SK-N-SH treated with all-trans-retinoic acid at 6 μM for 48 hours (cell line): ENCODE measurements around the gene THRB.

ENCODE experiments used
- ATAC-seq: fragments of 200-7000 bp; cut with Tn5 transposase; 3 replicates; pipeline ENCODE4 v1.9.1; 2020; ENCODE audit warnings: mild to moderate bottlenecking, moderate library complexity
- BACH2 ChIP-seq: fragments of 250-450 bp; sonication (Bioruptor Pico); IDR thresholded peaks from 2 replicates; pipeline ENCODE4 v1.9.0; 2021; ENCODE audit warnings: mild to moderate bottlenecking, borderline replicate concordance
- CSDC2 ChIP-seq: fragments of 250-450 bp; sonication (Bioruptor Pico); IDR thresholded peaks from 2 replicates; pipeline ENCODE4 v1.5.0; 2020; ENCODE audit warnings: mild to moderate bottlenecking, moderate library complexity
- ESRRG ChIP-seq: fragments of 250-450 bp; sonication (Bioruptor Pico); IDR thresholded peaks from 2 replicates; pipeline ENCODE4 v1.6.1; 2021; ENCODE audit warnings: mild to moderate bottlenecking
- GLIS3 ChIP-seq: fragments of 250-450 bp; sonication (Bioruptor Pico); IDR thresholded peaks from 2 replicates; pipeline ENCODE4 v1.5.0; 2020; ENCODE audit warnings: mild to moderate bottlenecking, moderate library complexity
- ISL1 ChIP-seq: fragments of 250-450 bp; sonication (Bioruptor Pico); IDR thresholded peaks from 2 replicates; pipeline ENCODE4 v2.1.2; 2022; ENCODE audit warnings: mild to moderate bottlenecking, moderate library complexity
- OSR1 ChIP-seq: fragments of 250-450 bp; sonication (Bioruptor Pico); IDR thresholded peaks from 2 replicates; pipeline ENCODE4 v1.8.0; 2022; ENCODE audit warnings: moderate library complexity, mild to moderate bottlenecking, inconsistent platforms
- PPARA ChIP-seq: fragments of 250-450 bp; sonication (Bioruptor Pico); IDR thresholded peaks from 2 replicates; pipeline ENCODE4 v1.5.0; 2020; ENCODE audit warnings: mild to moderate bottlenecking, borderline replicate concordance
- RARB ChIP-seq: fragments of 250-450 bp; sonication (Bioruptor Pico); IDR thresholded peaks from 2 replicates; pipeline ENCODE4 v1.8.0; 2021; ENCODE audit warnings: mild to moderate bottlenecking, moderate library complexity
- SNAI2 ChIP-seq: fragments of 250-450 bp; sonication (Bioruptor Pico); IDR thresholded peaks from 2 replicates; pipeline ENCODE4 v1.5.0; 2020; ENCODE audit warnings: mild to moderate bottlenecking, moderate library complexity
- TCF4 ChIP-seq: fragments of 250-450 bp; sonication (Bioruptor Pico); IDR thresholded peaks from 2 replicates; pipeline ENCODE4 v1.8.0; 2021; ENCODE audit warnings: mild to moderate bottlenecking, moderate library complexity, borderline replicate concordance
- TOX ChIP-seq: fragments of 250-450 bp; sonication (Bioruptor Pico); IDR thresholded peaks from 2 replicates; pipeline ENCODE4 v1.8.0; 2021; ENCODE audit warnings: mild to moderate bottlenecking, moderate library complexity, borderline replicate concordance
- ZC3H10 ChIP-seq: fragments of 250-450 bp; sonication (Bioruptor Pico); IDR thresholded peaks from 2 replicates; pipeline ENCODE4 v1.5.1; 2021; ENCODE audit warnings: mild to moderate bottlenecking, moderate library complexity
- ZFP3 ChIP-seq: fragments of 250-450 bp; sonication (Bioruptor Pico); IDR thresholded peaks from 2 replicates; pipeline ENCODE4 v1.5.0; 2020; ENCODE audit warnings: mild to moderate bottlenecking, moderate library complexity
- ZFP30 ChIP-seq: fragments of 450-650 bp; formaldehyde crosslinking; IDR thresholded peaks from 2 replicates; pipeline ENCODE4 v1.5.0; 2022; ENCODE audit warnings: mild to moderate bottlenecking, moderate library complexity
- ZNF565 ChIP-seq: fragments of 450-650 bp; formaldehyde crosslinking; conservative IDR thresholded peaks from 2 replicates; pipeline ENCODE4 v1.5.0; 2020; ENCODE audit warnings: low read depth, mild to moderate bottlenecking, moderate library complexity
- ZNF70 ChIP-seq: fragments of 450-650 bp; formaldehyde crosslinking; IDR thresholded peaks from 2 replicates; pipeline ENCODE4 v1.5.0; 2020; ENCODE audit warnings: mild to moderate bottlenecking, moderate library complexity
- ZNF8 ChIP-seq: fragments of 450-650 bp; formaldehyde crosslinking; IDR thresholded peaks from 2 replicates; pipeline ENCODE4 v1.5.0; 2020; ENCODE audit warnings: mild to moderate bottlenecking, moderate library complexity
- TF ChIP-seq, protein P1 (sequence below): fragments of 250-450 bp; sonication (Bioruptor Pico); IDR thresholded peaks from 2 replicates; pipeline ENCODE4 v1.5.0; 2020; ENCODE audit warnings: mild to moderate bottlenecking, moderate library complexity
- TF ChIP-seq, protein P2 (sequence below): fragments of 250-450 bp; sonication (Bioruptor Pico); IDR thresholded peaks from 2 replicates; pipeline ENCODE4 v1.8.0; 2021; ENCODE audit warnings: low read depth, mild to moderate bottlenecking, moderate library complexity, borderline replicate concordance
- TF ChIP-seq, protein P3 (sequence below): fragments of 250-450 bp; sonication (Bioruptor Pico); IDR thresholded peaks from 2 replicates; pipeline ENCODE4 v1.5.1; 2021; ENCODE audit warnings: mild to moderate bottlenecking, moderate library complexity
- TF ChIP-seq, protein P4 (sequence below): fragments of 250-450 bp; sonication (Bioruptor Pico); IDR thresholded peaks from 2 replicates; pipeline ENCODE4 v1.8.0; 2020; ENCODE audit warnings: mild to moderate bottlenecking, moderate library complexity, borderline replicate concordance
- TF ChIP-seq, protein P5 (sequence below): fragments of 250-450 bp; sonication (Bioruptor Pico); IDR thresholded peaks from 2 replicates; pipeline ENCODE4 v1.5.1; 2020; ENCODE audit warnings: low read depth, mild to moderate bottlenecking, moderate library complexity

THRB gene

DNA sequence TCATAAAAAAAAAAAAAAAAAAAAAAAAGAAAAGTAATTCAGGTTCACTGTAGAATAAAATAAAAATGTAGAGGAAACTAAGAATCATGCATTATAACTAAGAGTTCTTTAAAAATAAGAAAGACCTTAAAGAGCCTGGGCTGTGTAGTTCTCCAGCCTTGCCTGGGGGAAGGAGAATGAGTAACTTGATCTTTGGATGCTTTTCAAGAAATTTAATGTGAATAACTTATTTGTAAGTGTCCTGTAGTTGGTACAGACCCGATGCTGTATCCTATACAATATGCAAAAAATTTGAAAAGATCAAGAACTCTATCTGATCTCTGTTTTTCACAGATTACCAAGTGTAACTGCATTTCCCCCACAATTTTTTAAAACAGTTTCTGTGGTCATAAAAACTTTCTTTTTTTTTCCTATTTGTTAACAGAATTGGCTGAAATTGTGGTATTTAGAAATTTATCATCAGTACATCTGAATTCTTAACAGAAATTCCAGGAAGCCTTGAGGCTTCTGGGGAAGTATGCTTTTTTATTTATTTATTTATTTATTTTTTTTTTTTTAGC lies 195.3 kb downstream of the THRB start:
- TF ChIP-seq PPARA (CRISPR knock-in tag) (no peak), ISL1 (CRISPR knock-in tag) (no peak), RARB (CRISPR knock-in tag) (no peak), TOX (CRISPR knock-in tag) (no peak), ZFP3 (CRISPR knock-in tag) (no peak), ESRRG (no peak), ZNF8 (no peak), BACH2 (CRISPR knock-in tag) (no peak)
- TF ChIP-seq, protein P1, sequence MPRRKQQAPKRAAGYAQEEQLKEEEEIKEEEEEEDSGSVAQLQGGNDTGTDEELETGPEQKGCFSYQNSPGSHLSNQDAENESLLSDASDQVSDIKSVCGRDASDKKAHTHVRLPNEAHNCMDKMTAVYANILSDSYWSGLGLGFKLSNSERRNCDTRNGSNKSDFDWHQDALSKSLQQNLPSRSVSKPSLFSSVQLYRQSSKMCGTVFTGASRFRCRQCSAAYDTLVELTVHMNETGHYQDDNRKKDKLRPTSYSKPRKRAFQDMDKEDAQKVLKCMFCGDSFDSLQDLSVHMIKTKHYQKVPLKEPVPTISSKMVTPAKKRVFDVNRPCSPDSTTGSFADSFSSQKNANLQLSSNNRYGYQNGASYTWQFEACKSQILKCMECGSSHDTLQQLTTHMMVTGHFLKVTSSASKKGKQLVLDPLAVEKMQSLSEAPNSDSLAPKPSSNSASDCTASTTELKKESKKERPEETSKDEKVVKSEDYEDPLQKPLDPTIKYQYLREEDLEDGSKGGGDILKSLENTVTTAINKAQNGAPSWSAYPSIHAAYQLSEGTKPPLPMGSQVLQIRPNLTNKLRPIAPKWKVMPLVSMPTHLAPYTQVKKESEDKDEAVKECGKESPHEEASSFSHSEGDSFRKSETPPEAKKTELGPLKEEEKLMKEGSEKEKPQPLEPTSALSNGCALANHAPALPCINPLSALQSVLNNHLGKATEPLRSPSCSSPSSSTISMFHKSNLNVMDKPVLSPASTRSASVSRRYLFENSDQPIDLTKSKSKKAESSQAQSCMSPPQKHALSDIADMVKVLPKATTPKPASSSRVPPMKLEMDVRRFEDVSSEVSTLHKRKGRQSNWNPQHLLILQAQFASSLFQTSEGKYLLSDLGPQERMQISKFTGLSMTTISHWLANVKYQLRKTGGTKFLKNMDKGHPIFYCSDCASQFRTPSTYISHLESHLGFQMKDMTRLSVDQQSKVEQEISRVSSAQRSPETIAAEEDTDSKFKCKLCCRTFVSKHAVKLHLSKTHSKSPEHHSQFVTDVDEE (CRISPR knock-in tag): no peak
- TF ChIP-seq, protein P2, sequence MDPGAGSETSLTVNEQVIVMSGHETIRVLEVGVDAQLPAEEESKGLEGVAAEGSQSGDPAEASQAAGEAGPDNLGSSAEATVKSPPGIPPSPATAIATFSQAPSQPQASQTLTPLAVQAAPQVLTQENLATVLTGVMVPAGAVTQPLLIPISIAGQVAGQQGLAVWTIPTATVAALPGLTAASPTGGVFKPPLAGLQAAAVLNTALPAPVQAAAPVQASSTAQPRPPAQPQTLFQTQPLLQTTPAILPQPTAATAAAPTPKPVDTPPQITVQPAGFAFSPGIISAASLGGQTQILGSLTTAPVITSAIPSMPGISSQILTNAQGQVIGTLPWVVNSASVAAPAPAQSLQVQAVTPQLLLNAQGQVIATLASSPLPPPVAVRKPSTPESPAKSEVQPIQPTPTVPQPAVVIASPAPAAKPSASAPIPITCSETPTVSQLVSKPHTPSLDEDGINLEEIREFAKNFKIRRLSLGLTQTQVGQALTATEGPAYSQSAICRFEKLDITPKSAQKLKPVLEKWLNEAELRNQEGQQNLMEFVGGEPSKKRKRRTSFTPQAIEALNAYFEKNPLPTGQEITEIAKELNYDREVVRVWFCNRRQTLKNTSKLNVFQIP (CRISPR knock-in tag): no peak
- ATAC-seq: peak; percentile 77

DNA sequence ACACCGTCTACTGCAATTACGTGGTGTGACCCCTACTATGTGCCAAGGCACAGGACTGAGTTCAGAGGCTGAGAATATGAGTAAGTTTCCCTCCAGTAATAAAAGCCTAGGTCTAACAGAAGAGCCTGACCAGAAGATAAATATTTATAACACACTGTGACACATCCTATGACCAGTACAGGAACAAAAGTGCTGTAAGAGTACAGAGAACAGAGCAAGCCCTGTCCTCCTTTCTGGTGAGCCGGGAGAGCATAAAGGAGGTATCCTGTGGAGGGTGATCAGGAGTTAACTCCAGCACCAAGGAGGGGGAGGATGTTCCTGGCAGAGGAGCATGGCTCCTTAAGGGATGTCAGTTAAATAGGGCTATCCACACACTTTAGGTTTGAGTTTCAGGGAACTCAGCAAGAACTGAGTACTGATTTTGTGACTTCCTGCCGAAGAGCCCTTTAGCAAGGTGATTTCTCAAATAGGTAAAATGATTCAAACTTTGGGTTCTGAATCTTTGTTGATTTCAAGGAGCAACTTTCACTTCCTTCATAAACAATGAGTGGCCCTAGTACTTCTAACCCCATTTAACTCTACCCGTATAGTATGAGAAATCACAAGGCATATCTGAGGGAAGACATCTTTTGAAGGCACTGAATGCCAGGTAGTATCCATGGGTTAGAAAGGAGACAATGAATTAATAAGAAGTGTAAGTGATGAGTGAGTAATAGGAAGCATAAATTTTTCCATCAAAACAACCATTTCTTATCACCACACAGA lies 198.0 kb downstream of the THRB start:
- no peak for ATAC-seq
- TF ChIP-seq TCF4 (CRISPR knock-in tag): no peak
- no peak for TF ChIP-seq TOX (CRISPR knock-in tag)
- TF ChIP-seq ZNF8: no peak
- no peak for TF ChIP-seq GLIS3
- TF ChIP-seq ZNF565 (CRISPR knock-in tag): no peak
- TF ChIP-seq, protein P3, sequence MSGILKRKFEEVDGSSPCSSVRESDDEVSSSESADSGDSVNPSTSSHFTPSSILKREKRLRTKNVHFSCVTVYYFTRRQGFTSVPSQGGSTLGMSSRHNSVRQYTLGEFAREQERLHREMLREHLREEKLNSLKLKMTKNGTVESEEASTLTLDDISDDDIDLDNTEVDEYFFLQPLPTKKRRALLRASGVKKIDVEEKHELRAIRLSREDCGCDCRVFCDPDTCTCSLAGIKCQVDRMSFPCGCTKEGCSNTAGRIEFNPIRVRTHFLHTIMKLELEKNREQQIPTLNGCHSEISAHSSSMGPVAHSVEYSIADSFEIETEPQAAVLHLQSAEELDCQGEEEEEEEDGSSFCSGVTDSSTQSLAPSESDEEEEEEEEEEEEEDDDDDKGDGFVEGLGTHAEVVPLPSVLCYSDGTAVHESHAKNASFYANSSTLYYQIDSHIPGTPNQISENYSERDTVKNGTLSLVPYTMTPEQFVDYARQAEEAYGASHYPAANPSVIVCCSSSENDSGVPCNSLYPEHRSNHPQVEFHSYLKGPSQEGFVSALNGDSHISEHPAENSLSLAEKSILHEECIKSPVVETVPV (CRISPR knock-in tag): no peak
- no peak for TF ChIP-seq CSDC2 (CRISPR knock-in tag)
- TF ChIP-seq BACH2 (CRISPR knock-in tag): no peak
- TF ChIP-seq RARB (CRISPR knock-in tag): no peak
- TF ChIP-seq ZC3H10: no peak
- TF ChIP-seq, protein P4, sequence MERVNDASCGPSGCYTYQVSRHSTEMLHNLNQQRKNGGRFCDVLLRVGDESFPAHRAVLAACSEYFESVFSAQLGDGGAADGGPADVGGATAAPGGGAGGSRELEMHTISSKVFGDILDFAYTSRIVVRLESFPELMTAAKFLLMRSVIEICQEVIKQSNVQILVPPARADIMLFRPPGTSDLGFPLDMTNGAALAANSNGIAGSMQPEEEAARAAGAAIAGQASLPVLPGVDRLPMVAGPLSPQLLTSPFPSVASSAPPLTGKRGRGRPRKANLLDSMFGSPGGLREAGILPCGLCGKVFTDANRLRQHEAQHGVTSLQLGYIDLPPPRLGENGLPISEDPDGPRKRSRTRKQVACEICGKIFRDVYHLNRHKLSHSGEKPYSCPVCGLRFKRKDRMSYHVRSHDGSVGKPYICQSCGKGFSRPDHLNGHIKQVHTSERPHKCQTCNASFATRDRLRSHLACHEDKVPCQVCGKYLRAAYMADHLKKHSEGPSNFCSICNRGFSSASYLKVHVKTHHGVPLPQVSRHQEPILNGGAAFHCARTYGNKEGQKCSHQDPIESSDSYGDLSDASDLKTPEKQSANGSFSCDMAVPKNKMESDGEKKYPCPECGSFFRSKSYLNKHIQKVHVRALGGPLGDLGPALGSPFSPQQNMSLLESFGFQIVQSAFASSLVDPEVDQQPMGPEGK (CRISPR knock-in tag): no peak

DNA sequence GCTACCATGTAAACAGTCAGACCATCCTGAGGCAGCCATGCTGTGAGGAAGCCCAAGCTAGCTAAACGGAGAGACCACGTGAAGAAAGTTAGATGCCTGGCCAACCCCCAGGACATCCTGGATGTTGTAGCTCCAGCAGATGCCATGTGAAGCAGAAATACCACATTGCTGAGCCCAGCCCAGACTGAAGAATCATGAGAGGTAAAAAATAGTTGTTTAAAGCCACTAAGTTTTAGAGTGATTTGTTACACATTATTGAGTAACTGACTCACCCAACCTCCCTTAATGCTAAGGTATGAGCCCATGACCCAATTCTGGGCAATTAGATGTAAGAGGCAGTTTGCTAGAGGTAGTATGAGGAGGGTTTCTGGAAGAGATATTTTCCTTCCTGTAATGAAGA lies 200.5 kb downstream of the THRB start:
- ATAC-seq: no peak
- TF ChIP-seq ZC3H10 (no peak), RARB (CRISPR knock-in tag) (no peak), SNAI2 (no peak), OSR1 (CRISPR knock-in tag) (no peak), PPARA (CRISPR knock-in tag) (no peak), ZNF8 (no peak), ZNF70 (CRISPR knock-in tag) (no peak), ZFP30 (CRISPR knock-in tag) (no peak), CSDC2 (CRISPR knock-in tag) (no peak), BACH2 (CRISPR knock-in tag) (no peak)
- TF ChIP-seq, protein P1 (CRISPR knock-in tag): no peak
- TF ChIP-seq, protein P3 (CRISPR knock-in tag): no peak
- TF ChIP-seq, protein P5, sequence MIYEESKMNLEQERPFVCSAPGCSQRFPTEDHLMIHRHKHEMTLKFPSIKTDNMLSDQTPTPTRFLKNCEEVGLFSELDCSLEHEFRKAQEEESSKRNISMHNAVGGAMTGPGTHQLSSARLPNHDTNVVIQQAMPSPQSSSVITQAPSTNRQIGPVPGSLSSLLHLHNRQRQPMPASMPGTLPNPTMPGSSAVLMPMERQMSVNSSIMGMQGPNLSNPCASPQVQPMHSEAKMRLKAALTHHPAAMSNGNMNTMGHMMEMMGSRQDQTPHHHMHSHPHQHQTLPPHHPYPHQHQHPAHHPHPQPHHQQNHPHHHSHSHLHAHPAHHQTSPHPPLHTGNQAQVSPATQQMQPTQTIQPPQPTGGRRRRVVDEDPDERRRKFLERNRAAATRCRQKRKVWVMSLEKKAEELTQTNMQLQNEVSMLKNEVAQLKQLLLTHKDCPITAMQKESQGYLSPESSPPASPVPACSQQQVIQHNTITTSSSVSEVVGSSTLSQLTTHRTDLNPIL (CRISPR knock-in tag): no peak
